ENCODE results near the gene GLDC.

GLDC gene

GRCh38 chr9:6489099-6489498 lies 156.4 kb downstream of the GLDC start:
- no peak for DNase-seq

- no peak for DNase-seq
Observed at GRCh38 chr9:6488395-6488794, 157.1 kb downstream of the GLDC start.

- DNase-seq: no peak
Observed at GRCh38 chr9:6484210-6484609, 161.3 kb downstream of the GLDC start.

All from islet precursor cell (in vitro differentiated cells).